Prostate gland (tissue), 2 donors: ENCODE measurements around the gene FAF1.

Source experiments
- POLR2A ChIP-seq: fragments of 450-650 bp; IDR thresholded peaks from one replicate; pipeline ENCODE4 v1.6.1; 2016; ENCODE audit warnings: antibody characterized with exemption, mild to moderate bottlenecking
- TF ChIP-seq, protein P1 (sequence below), 4 experiments: fragments of 200-600 bp in 2 of 4; fragments of 450-650 bp in 2 of 4; sonication (generic) in 2 of 4; IDR thresholded peaks; 1 replicate in 3 of 4; 2 replicates in 1 of 4; pipeline ENCODE4 v1.5.1; 2016 to 2019; ENCODE audit warnings: antibody characterized with exemption in 4 of 4, mild to moderate bottlenecking in 2 of 4, moderate library complexity in 2 of 4

DNA sequence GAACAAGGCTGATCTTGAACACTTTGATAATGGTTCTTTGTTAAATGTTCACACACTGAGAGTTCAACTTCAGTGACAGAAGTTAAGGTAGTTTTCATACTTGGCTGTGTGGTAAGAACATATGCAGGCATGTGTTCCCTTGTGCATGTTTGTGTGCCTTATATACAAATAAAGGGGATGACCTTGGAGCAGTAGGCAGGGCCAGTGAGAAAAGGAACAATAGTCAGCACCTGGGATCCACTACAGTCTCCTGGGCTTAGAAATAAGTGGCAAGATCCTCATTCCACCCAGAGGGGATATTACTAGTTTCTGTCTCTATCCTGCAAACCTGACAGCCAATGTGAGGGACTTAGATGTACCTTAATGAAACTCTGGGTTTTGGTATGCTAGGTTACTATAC is 486.6 kb downstream of the FAF1 start:
- TF ChIP-seq POLR2A = no peak
- TF ChIP-seq, protein P1, sequence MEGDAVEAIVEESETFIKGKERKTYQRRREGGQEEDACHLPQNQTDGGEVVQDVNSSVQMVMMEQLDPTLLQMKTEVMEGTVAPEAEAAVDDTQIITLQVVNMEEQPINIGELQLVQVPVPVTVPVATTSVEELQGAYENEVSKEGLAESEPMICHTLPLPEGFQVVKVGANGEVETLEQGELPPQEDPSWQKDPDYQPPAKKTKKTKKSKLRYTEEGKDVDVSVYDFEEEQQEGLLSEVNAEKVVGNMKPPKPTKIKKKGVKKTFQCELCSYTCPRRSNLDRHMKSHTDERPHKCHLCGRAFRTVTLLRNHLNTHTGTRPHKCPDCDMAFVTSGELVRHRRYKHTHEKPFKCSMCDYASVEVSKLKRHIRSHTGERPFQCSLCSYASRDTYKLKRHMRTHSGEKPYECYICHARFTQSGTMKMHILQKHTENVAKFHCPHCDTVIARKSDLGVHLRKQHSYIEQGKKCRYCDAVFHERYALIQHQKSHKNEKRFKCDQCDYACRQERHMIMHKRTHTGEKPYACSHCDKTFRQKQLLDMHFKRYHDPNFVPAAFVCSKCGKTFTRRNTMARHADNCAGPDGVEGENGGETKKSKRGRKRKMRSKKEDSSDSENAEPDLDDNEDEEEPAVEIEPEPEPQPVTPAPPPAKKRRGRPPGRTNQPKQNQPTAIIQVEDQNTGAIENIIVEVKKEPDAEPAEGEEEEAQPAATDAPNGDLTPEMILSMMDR (IDR thresholded peaks at IDR 0.05) = no peak
